Liver (tissue), 9 donors: ENCODE results near the gene TSPO2. TPM values are rescaled to one million over a fixed set of nuclear protein-coding genes. Genes with fewer than 3 reads are reported as not detected.

ENCODE experiments used
- DNase-seq: peaks from one replicate; pipeline ENCODE4 v3.0.0-alpha.2; 2017; ENCODE audit warnings: low spot score
- H3K27ac ChIP-seq, 2 donors: one replicate each; pipeline ENCODE4 v1.7.0; 2013; ENCODE audit warnings: inconsistent platforms in 2 of 2, low read length in 2 of 2, control low read depth in 1 of 2, low read depth in 1 of 2, mild to moderate bottlenecking in 1 of 2
- H3K27me3 ChIP-seq, 4 donors: one replicate each; pipeline versions ENCODE4 v1.6.1 to v1.7.0; 2013; ENCODE audit warnings: low read length in 3 of 4, inconsistent platforms in 1 of 4, mild to moderate bottlenecking in 1 of 4, moderate library complexity in 1 of 4; ENCODE audit not compliant: control insufficient read depth in 4 of 4, insufficient read depth in 4 of 4
- H3K36me3 ChIP-seq, 4 donors: one replicate each; pipeline versions ENCODE4 v1.6.1 to v1.7.0; 2013; ENCODE audit warnings: low read length in 3 of 4, mild to moderate bottlenecking in 3 of 4, low read depth in 1 of 4, moderate library complexity in 1 of 4; ENCODE audit not compliant: control insufficient read depth in 4 of 4, insufficient read depth in 3 of 4
- H3K4me1 ChIP-seq, 4 donors: one replicate each; pipeline versions ENCODE4 v1.6.1 to v1.7.0; 2013; ENCODE audit warnings: low read length in 3 of 4, mild to moderate bottlenecking in 3 of 4, moderate library complexity in 1 of 4; ENCODE audit not compliant: control insufficient read depth in 4 of 4, insufficient read depth in 4 of 4
- H3K4me3 ChIP-seq, 3 donors: one replicate each; pipeline versions ENCODE4 v1.6.1 to v1.7.0; 2013; ENCODE audit warnings: low read length in 3 of 3, control low read depth in 1 of 3, low read depth in 1 of 3, mild to moderate bottlenecking in 1 of 3
- H3K9ac ChIP-seq, 2 donors: one replicate each; pipeline ENCODE4 v1.7.0; 2013; ENCODE audit warnings: low read length in 2 of 2, mild to moderate bottlenecking in 2 of 2, moderate library complexity in 2 of 2, control low read depth in 1 of 2, low read depth in 1 of 2
- H3K9me3 ChIP-seq, 4 donors: one replicate each; pipeline versions ENCODE4 v1.6.1 to v1.7.0; 2013; ENCODE audit warnings: low read length in 3 of 4; ENCODE audit not compliant: control insufficient read depth in 4 of 4
- FOXA1 ChIP-seq: IDR thresholded peaks from 2 replicates; pipeline ENCODE4 v1.6.1; 2016; ENCODE audit warnings: antibody characterized with exemption
- FOXA2 ChIP-seq: IDR thresholded peaks from 2 replicates; pipeline ENCODE4 v1.6.1; 2016; ENCODE audit warnings: antibody characterized with exemption
- GABPA ChIP-seq, 2 donors: IDR thresholded peaks in 1 of 2; conservative IDR thresholded peaks in 1 of 2; 2 replicates each; pipeline ENCODE4 v1.6.1; 2016; ENCODE audit warnings: antibody characterized with exemption in 2 of 2, mild to moderate bottlenecking in 1 of 2, moderate library complexity in 1 of 2
- JUND ChIP-seq, 2 donors: IDR thresholded peaks; 2 replicates each; pipeline ENCODE4 v1.6.1; 2016; ENCODE audit warnings: antibody characterized with exemption in 2 of 2
- NR2F2 ChIP-seq: IDR thresholded peaks from 2 replicates; pipeline ENCODE4 v1.6.1; 2016; ENCODE audit warnings: antibody characterized with exemption
- RXRA ChIP-seq, 2 donors: IDR thresholded peaks; 2 replicates each; pipeline ENCODE4 v1.6.1; 2017 to 2018; ENCODE audit warnings: antibody characterized with exemption in 2 of 2, mild to moderate bottlenecking in 1 of 2
- SP1 ChIP-seq: IDR thresholded peaks from 2 replicates; pipeline ENCODE4 v1.6.1; 2018; ENCODE audit warnings: antibody characterized with exemption, mild to moderate bottlenecking
- WGBS: extraction: QIAGEN DNeasy Blood & Tissue Kit; methylation state at CpG from one replicate; pipeline ENCODE4 v1.1.7; 2013; 5-methylcytosine and 5-hydroxymethylcytosine counted together
- polyA plus RNA-seq, 2 donors: library from polyadenylated mRNA; stranded (reverse) in 1 of 2; unstranded in 1 of 2; fragments of 200-250 nt in 1 of 2; fragments of >200 nt in 1 of 2; fragmentation: Nextera tagmentation in 1 of 2; extraction: Ambion mirVana in 1 of 2; gene quantifications; one replicate each; pipeline versions ENCODE4 v1.2.1 to v1.2.3, GENCODE V29; 2013 to 2015
- total RNA-seq, 2 donors: library from RNA; depleted of rRNA; stranded (reverse); fragments of >200 nt; gene quantifications; one replicate each; pipeline ENCODE4 v1.2.3, GENCODE V29; 2014
- TF ChIP-seq, protein P1 (sequence below): fragments of 150-350 bp; IDR thresholded peaks from 2 replicates; pipeline ENCODE4 v1.5.1; 2017; ENCODE audit warnings: improper control_type of control experiment, low read depth, low read length; ENCODE audit not compliant: missing input control
- TF ChIP-seq, protein P2 (sequence below): IDR thresholded peaks from 2 replicates; pipeline ENCODE4 v1.6.1; 2016; ENCODE audit warnings: antibody characterized with exemption
- TF ChIP-seq, protein P3 (sequence below): IDR thresholded peaks from 2 replicates; pipeline ENCODE4 v1.6.1; 2016; ENCODE audit warnings: antibody characterized with exemption
- TF ChIP-seq, protein P4 (sequence below): IDR thresholded peaks from 2 replicates; pipeline ENCODE4 v1.6.1; 2016; ENCODE audit warnings: antibody characterized with exemption, mild to moderate bottlenecking
- donor health status: healthy.
- donor health status: healthy.
- donor health status: healthy.
- donor health status: healthy.
- donor health status: healthy.

The TSPO2 gene
- total and polyA plus RNA-seq, 4 donors, result 0.25 to 64.9 (median 0.43) TPM

DNA sequence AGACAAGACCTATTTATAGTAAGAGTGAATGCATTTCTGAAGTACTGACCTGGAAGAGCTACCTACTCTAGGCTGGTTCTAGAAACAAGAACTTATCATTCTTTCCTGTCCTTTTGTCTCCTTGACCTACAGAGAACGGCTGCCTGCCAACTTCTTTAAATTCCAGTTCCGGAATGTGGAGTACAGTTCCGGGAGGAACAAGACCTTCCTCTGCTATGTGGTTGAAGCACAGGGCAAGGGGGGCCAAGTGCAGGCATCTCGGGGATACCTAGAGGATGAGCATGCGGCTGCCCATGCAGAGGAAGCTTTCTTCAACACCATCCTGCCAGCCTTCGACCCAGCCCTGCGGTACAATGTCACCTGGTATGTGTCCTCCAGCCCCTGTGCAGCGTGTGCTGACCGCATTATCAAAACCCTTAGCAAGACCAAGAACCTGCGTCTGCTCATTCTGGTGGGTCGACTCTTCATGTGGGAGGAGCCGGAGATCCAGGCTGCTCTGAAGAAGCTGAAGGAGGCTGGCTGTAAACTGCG is 19.0 kb downstream of the TSPO2 start:
- no peaks in the 10 kb centered on the region for H3K27me3 ChIP-seq
- H3K27ac ChIP-seq, result no peak overlapping the region
- no peak for DNase-seq
- TF ChIP-seq JUND (IDR thresholded peaks at IDR 0.05), result no peak
- TF ChIP-seq, protein P1, sequence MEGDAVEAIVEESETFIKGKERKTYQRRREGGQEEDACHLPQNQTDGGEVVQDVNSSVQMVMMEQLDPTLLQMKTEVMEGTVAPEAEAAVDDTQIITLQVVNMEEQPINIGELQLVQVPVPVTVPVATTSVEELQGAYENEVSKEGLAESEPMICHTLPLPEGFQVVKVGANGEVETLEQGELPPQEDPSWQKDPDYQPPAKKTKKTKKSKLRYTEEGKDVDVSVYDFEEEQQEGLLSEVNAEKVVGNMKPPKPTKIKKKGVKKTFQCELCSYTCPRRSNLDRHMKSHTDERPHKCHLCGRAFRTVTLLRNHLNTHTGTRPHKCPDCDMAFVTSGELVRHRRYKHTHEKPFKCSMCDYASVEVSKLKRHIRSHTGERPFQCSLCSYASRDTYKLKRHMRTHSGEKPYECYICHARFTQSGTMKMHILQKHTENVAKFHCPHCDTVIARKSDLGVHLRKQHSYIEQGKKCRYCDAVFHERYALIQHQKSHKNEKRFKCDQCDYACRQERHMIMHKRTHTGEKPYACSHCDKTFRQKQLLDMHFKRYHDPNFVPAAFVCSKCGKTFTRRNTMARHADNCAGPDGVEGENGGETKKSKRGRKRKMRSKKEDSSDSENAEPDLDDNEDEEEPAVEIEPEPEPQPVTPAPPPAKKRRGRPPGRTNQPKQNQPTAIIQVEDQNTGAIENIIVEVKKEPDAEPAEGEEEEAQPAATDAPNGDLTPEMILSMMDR, result no peak
- no peak for TF ChIP-seq SP1
- TF ChIP-seq FOXA1, result no peak
- TF ChIP-seq FOXA2, result no peak
- TF ChIP-seq GABPA (IDR thresholded peaks at IDR 0.05 in 1 of 2, conservative IDR thresholded peaks at IDR 0.05 in 1 of 2), result no peak
- TF ChIP-seq, protein P2, sequence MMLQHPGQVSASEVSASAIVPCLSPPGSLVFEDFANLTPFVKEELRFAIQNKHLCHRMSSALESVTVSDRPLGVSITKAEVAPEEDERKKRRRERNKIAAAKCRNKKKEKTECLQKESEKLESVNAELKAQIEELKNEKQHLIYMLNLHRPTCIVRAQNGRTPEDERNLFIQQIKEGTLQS, result no peak
- TF ChIP-seq NR2F2, result no peak
- TF ChIP-seq, protein P3, sequence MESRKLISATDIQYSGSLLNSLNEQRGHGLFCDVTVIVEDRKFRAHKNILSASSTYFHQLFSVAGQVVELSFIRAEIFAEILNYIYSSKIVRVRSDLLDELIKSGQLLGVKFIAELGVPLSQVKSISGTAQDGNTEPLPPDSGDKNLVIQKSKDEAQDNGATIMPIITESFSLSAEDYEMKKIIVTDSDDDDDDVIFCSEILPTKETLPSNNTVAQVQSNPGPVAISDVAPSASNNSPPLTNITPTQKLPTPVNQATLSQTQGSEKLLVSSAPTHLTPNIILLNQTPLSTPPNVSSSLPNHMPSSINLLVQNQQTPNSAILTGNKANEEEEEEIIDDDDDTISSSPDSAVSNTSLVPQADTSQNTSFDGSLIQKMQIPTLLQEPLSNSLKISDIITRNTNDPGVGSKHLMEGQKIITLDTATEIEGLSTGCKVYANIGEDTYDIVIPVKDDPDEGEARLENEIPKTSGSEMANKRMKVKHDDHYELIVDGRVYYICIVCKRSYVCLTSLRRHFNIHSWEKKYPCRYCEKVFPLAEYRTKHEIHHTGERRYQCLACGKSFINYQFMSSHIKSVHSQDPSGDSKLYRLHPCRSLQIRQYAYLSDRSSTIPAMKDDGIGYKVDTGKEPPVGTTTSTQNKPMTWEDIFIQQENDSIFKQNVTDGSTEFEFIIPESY, result no peak
- TF ChIP-seq RXRA (IDR thresholded peaks at IDR 0.05), result no peak
- H3K4me1 ChIP-seq, result peaks cover 5 to 26% (median 23%) of the 10 kb centered on the region in 4 donors
- no peak overlapping the region for H3K9ac ChIP-seq
- no peak overlapping the region for H3K4me3 ChIP-seq
- H3K9me3 ChIP-seq, result no peaks in the 10 kb centered on the region
- 92% methylated on average over 13 of the region's 13 CpGs for WGBS
- peaks cover 0 to 3% (median 1%) of the 10 kb centered on the region in 4 donors for H3K36me3 ChIP-seq

DNA sequence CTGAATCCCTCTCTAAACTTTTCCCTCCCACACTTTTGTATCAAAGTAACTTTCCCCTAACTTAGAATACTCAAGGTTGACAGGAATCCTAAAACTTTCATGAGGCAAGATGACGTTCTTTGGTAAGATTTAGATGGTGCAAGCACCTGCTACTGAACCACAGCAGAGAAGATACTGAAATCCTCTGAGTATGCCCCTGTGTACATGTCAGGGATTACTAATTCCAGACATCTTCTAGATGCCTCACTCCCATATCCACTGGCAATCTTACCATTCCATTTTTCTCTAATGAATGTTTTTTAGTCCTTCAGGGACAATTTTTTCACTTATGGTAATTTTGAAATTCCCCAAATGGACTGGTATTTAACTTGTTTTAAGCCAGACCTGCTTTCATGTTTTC is 19.8 kb downstream of the TSPO2 start:
- Histone ChIP-seq H3K4me3 (no peak overlapping the region), H3K9ac (no peak overlapping the region), H3K4me1 (peaks cover 5 to 32% (median 30%) of the 10 kb centered on the region in 4 donors), H3K27ac (no peak overlapping the region), H3K9me3 (no peaks in the 10 kb centered on the region), H3K27me3 (no peaks in the 10 kb centered on the region), H3K36me3 (peaks cover 0 to 3% (median 0%) of the 10 kb centered on the region in 4 donors)
- WGBS, result 100% methylated on average over 1 of the region's 1 CpG
- no peak for DNase-seq
- no peak for TF ChIP-seq JUND (IDR thresholded peaks at IDR 0.05)
- TF ChIP-seq FOXA1, result no peak
- TF ChIP-seq, protein P1, result no peak
- TF ChIP-seq, protein P2, result no peak
- no peak for TF ChIP-seq FOXA2
- TF ChIP-seq, protein P3, result no peak
- TF ChIP-seq, protein P4, sequence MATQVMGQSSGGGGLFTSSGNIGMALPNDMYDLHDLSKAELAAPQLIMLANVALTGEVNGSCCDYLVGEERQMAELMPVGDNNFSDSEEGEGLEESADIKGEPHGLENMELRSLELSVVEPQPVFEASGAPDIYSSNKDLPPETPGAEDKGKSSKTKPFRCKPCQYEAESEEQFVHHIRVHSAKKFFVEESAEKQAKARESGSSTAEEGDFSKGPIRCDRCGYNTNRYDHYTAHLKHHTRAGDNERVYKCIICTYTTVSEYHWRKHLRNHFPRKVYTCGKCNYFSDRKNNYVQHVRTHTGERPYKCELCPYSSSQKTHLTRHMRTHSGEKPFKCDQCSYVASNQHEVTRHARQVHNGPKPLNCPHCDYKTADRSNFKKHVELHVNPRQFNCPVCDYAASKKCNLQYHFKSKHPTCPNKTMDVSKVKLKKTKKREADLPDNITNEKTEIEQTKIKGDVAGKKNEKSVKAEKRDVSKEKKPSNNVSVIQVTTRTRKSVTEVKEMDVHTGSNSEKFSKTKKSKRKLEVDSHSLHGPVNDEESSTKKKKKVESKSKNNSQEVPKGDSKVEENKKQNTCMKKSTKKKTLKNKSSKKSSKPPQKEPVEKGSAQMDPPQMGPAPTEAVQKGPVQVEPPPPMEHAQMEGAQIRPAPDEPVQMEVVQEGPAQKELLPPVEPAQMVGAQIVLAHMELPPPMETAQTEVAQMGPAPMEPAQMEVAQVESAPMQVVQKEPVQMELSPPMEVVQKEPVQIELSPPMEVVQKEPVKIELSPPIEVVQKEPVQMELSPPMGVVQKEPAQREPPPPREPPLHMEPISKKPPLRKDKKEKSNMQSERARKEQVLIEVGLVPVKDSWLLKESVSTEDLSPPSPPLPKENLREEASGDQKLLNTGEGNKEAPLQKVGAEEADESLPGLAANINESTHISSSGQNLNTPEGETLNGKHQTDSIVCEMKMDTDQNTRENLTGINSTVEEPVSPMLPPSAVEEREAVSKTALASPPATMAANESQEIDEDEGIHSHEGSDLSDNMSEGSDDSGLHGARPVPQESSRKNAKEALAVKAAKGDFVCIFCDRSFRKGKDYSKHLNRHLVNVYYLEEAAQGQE, result no peak
- no peak for TF ChIP-seq SP1
- no peak for TF ChIP-seq GABPA (IDR thresholded peaks at IDR 0.05 in 1 of 2, conservative IDR thresholded peaks at IDR 0.05 in 1 of 2)
- TF ChIP-seq NR2F2, result no peak
